K562 (cell line): ENCODE results near the gene RAPGEF5. TPM values are rescaled to one million over a fixed set of nuclear protein-coding genes. Genes with fewer than 3 reads are reported as not detected.

Experiments
- BDP1 ChIP-seq: IDR thresholded peaks from 3 replicates; pipeline ENCODE4 v1.6.1; 2011; ENCODE audit not compliant: insufficient read length, insufficient read depth
- NCOA6 ChIP-seq: fragments of 450-650 bp; IDR thresholded peaks from 2 replicates; pipeline ENCODE4 v1.6.1; 2017; ENCODE audit warnings: mild to moderate bottlenecking
- NONO ChIP-seq, 2 experiments: fragments of 200-400 bp in 1 of 2; fragments of 450-650 bp in 1 of 2; formaldehyde crosslinking in 1 of 2; IDR thresholded peaks; 2 replicates each; pipeline ENCODE4 v1.6.1; 2017; ENCODE audit warnings: low read depth in 2 of 2, mild to moderate bottlenecking in 2 of 2, moderate library complexity in 2 of 2, low read length in 1 of 2
- PPARD ChIP-seq: fragments of 250-450 bp; sonication (Bioruptor Pico); IDR thresholded peaks from 2 replicates; pipeline ENCODE4 v1.8.0; 2022; ENCODE audit warnings: inconsistent platforms, mild to moderate bottlenecking, moderate library complexity
- ZC3H11A ChIP-seq: IDR thresholded peaks from 2 replicates; pipeline ENCODE4 v1.6.1; 2012; ENCODE audit warnings: low read depth, low read length, improper control_type of control experiment
- polyA plus RNA-seq, 8 experiments: library from polyadenylated mRNA; depleted of rRNA in 4 of 8; stranded (reverse) in 5 of 8; unstranded in 3 of 8; fragments of >200 nt; fragmentation: Nextera tagmentation in 2 of 8; fragmentation: Illumina TruSeq in 1 of 8; extraction: Ambion mirVana in 2 of 8; extraction: Trizol in 1 of 8; gene quantifications; 2 replicates each; pipeline versions ENCODE4 v1.2.1 to v1.2.3, GENCODE V29; 2011 to 2014; ENCODE audit warnings: inconsistent platforms in 1 of 8, missing spikeins in 1 of 8
- total RNA-seq, 7 experiments: library from RNA; depleted of rRNA in 6 of 7; stranded (reverse); fragments of >200 nt in 6 of 7; fragmentation: Illumina TruSeq in 2 of 7; extraction: Trizol in 2 of 7; gene quantifications; 2 replicates each; pipeline versions ENCODE4 v1.2.1 to v1.2.3, GENCODE V29; 2011 to 2021; ENCODE audit warnings: low replicate concordance in 1 of 7
- TF ChIP-seq, protein P1 (sequence below): fragments of 250-450 bp; sonication (Bioruptor Pico); IDR thresholded peaks from 2 replicates; pipeline ENCODE4 v1.4.0; 2020; ENCODE audit warnings: mild to moderate bottlenecking, moderate library complexity
- TF ChIP-seq, protein P2 (sequence below): fragments of 250-450 bp; sonication (Bioruptor Pico); IDR thresholded peaks from 2 replicates; pipeline ENCODE4 v1.6.1; 2021; ENCODE audit warnings: mild to moderate bottlenecking
- TF ChIP-seq, protein P3 (sequence below): IDR thresholded peaks from 2 replicates; pipeline ENCODE4 v1.6.1; 2016; ENCODE audit warnings: missing genetic modification characterization, missing compliant biosample characterization
- TF ChIP-seq, protein P4 (sequence below), 2 experiments: fragments of 450-650 bp in 1 of 2; sonication (generic) in 1 of 2; formaldehyde crosslinking in 1 of 2; IDR thresholded peaks in 1 of 2; conservative IDR thresholded peaks in 1 of 2; 2 replicates each; pipeline versions ENCODE4 v1.6.1 to v1.8.1; 2016 to 2023; ENCODE audit warnings: mild to moderate bottlenecking in 2 of 2, moderate library complexity in 2 of 2, inconsistent platforms in 1 of 2, missing genetic modification reagents in 1 of 2

The RAPGEF5 gene
- total and polyA plus RNA-seq, 9 of the 15 experiments (the other 6 are each of a cell fraction or from before 2014, with no cell fraction given) = 0.39 to 2.0 (median 1.1) TPM

DNA sequence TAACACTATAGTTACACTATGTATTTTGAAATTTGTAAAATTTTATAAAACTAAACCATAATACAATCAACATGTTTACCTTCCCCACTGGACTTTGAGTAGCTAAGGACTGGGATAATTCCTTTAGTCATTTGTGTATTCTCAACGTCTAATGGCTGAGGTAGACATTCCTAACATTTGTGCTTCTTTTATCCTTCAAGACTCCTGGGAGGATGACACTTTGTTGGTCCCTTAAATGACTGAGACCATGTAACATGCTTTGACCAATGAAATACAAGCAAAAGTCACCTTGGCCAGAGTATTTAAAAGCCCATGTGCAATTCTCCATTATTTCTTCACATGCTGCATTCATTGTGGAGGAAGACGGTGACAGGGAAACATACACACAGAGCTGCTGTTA lies 18.5 kb downstream of the RAPGEF5 start (continued):
- TF ChIP-seq, protein P1, sequence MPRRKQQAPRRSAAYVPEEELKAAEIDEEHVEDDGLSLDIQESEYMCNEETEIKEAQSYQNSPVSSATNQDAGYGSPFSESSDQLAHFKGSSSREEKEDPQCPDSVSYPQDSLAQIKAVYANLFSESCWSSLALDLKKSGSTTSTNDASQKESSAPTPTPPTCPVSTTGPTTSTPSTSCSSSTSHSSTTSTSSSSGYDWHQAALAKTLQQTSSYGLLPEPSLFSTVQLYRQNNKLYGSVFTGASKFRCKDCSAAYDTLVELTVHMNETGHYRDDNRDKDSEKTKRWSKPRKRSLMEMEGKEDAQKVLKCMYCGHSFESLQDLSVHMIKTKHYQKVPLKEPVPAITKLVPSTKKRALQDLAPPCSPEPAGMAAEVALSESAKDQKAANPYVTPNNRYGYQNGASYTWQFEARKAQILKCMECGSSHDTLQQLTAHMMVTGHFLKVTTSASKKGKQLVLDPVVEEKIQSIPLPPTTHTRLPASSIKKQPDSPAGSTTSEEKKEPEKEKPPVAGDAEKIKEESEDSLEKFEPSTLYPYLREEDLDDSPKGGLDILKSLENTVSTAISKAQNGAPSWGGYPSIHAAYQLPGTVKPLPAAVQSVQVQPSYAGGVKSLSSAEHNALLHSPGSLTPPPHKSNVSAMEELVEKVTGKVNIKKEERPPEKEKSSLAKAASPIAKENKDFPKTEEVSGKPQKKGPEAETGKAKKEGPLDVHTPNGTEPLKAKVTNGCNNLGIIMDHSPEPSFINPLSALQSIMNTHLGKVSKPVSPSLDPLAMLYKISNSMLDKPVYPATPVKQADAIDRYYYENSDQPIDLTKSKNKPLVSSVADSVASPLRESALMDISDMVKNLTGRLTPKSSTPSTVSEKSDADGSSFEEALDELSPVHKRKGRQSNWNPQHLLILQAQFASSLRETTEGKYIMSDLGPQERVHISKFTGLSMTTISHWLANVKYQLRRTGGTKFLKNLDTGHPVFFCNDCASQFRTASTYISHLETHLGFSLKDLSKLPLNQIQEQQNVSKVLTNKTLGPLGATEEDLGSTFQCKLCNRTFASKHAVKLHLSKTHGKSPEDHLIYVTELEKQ (CRISPR knock-in tag) = no peak
- TF ChIP-seq, protein P2, sequence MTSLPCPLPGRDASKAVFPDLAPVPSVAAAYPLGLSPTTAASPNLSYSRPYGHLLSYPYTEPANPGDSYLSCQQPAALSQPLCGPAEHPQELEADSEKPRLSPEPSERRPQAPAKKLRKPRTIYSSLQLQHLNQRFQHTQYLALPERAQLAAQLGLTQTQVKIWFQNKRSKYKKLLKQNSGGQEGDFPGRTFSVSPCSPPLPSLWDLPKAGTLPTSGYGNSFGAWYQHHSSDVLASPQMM (CRISPR knock-in tag) = no peak
- no peak for TF ChIP-seq NONO (IDR thresholded peaks at IDR 0.05; ENCODE audit: low read depth in 2 of 2, low read length in 1 of 2)
- TF ChIP-seq, protein P3, sequence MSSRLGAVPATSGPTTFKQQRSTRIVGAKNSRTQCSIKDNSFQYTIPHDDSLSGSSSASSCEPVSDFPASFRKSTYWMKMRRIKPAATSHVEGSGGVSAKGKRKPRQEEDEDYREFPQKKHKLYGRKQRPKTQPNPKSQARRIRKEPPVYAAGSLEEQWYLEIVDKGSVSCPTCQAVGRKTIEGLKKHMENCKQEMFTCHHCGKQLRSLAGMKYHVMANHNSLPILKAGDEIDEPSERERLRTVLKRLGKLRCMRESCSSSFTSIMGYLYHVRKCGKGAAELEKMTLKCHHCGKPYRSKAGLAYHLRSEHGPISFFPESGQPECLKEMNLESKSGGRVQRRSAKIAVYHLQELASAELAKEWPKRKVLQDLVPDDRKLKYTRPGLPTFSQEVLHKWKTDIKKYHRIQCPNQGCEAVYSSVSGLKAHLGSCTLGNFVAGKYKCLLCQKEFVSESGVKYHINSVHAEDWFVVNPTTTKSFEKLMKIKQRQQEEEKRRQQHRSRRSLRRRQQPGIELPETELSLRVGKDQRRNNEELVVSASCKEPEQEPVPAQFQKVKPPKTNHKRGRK (tag) = no peak
- TF ChIP-seq NCOA6 = no peak
- no peak for TF ChIP-seq PPARD (CRISPR knock-in tag)
- no peak for TF ChIP-seq ZC3H11A
- TF ChIP-seq, protein P4, sequence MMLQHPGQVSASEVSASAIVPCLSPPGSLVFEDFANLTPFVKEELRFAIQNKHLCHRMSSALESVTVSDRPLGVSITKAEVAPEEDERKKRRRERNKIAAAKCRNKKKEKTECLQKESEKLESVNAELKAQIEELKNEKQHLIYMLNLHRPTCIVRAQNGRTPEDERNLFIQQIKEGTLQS (IDR thresholded peaks at IDR 0.05) = no peak
- TF ChIP-seq, protein P4 (CRISPR knock-in tag; conservative IDR thresholded peaks at IDR 0.05) = no peak
- TF ChIP-seq BDP1 = no peak
